ENCODE measurements around the gene NAV3.

- TF ChIP-seq POLR2A (IDR thresholded peaks at IDR 0.05) (no peak), CTCF (IDR thresholded peaks at IDR 0.05) (no peak)
Observed at GRCh38 chr12:77847680-77848431, 17.2 kb downstream of the NAV3 start.
